Stimulated activated CD4-positive, alpha-beta T cell treated with anti-CD3 and anti-CD28 coated beads, Interleukin-2, amount 100 ng/mL, for 24 hours (primary cell): Measurements from ENCODE around the gene FFAR3.

ENCODE experiments used
- DNase-seq, 2 donors: peaks; one replicate each; pipeline ENCODE4 v3.0.0-alpha.2; 2020

Gene FFAR3, protein sequence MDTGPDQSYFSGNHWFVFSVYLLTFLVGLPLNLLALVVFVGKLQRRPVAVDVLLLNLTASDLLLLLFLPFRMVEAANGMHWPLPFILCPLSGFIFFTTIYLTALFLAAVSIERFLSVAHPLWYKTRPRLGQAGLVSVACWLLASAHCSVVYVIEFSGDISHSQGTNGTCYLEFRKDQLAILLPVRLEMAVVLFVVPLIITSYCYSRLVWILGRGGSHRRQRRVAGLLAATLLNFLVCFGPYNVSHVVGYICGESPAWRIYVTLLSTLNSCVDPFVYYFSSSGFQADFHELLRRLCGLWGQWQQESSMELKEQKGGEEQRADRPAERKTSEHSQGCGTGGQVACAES

DNA sequence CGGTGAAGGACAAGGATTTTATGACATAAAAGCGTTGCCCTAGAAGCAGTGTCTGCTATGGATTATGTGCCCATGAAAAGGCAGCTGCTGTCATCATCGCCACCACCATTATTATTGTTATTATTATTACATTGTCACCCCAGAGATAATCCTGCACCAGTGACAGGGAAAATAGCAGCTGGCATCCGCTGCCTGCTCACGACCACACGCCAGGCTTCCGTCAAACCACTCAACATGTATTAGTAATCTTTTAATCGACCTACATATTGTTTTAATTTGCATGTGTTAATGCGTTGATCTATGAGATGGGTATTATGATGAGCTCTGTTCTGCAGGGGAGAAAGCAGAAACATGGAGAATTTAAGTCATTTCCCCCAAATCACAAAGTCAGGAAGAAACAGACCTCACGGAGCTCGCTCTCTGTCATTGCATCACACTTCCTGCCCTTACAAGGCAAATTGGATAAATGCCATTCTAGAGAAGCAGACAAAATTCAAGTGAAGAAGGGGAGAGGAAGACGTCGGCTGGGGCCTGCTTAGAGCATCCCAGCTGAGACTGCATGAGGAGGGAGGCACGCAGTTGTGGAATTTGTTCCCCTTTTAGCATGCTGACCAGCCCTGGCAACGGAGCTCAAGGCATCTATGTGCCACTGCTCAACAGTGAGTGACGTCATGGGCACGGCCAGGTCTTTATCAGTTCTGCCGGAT, at the start of gene FFAR3:
TSS of gene FFAR3 (plus strand) at position 594 of the 707 bp plus-strand sequence. CDS start 431 bp downstream, outside the sequence.
- DNase-seq = peak in 1 of 2 donors; percentile 26

GRCh38 chr19:35308910-35309309, 49.4 kb upstream of the FFAR3 start:
- DNase-seq = no peak

DNA sequence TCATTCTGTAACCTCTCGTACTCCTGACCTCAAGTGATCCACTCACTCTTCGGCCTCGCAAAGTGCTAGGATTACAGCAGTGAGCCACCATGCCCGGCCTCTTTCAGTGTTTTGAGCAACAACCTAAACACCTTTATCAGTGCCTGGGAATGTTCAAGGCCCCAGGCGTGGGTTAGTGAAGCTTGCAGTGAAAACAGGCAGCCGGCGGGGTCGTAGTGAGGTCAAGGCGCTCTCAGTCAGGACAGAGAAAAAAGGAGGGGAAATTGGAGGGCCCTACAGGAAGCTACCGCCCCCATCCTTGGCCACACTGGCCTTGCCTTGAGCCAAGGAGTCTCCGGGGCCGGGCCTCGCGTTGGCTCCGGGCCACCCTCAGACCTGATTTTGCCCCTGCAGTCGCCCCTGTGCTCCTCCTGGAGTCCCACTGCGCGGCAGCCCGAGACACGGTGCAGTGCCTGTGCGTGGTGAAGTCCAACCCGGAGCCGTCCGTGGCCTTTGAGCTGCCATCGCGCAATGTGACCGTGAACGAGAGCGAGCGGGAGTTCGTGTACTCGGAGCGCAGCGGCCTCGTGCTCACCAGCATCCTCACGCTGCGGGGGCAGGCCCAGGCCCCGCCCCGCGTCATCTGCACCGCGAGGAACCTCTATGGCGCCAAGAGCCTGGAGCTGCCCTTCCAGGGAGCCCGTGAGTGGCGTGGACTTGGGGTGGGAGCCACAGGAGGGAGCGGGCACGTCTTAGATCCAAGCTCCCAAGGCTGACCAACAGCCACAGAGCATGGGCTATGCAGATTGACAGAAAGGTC, 48.6 kb upstream of the FFAR3 start:
- no peak for DNase-seq

DNA sequence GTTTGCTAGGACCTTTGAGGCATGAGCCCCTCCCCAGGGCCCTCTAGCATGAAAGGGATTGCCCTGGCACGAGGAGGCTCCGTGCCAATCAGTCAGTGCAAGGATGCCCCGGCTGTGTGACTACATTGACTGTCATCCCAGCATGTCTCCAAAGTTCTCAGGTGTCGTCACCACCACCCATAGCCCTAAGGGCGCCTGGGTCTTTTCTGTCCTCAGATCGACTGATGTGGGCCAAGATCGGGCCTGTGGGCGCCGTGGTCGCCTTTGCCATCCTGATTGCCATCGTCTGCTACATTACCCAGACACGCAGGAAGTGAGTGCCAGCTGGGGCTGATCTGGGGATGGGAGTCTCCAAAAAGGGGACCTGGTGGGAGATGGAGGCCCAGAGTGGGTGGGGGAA, 47.9 kb upstream of the FFAR3 start:
- no peak for DNase-seq

GRCh38 chr19:35310811-35311465, 47.3 kb upstream of the FFAR3 start:
- no peak for DNase-seq

DNA sequence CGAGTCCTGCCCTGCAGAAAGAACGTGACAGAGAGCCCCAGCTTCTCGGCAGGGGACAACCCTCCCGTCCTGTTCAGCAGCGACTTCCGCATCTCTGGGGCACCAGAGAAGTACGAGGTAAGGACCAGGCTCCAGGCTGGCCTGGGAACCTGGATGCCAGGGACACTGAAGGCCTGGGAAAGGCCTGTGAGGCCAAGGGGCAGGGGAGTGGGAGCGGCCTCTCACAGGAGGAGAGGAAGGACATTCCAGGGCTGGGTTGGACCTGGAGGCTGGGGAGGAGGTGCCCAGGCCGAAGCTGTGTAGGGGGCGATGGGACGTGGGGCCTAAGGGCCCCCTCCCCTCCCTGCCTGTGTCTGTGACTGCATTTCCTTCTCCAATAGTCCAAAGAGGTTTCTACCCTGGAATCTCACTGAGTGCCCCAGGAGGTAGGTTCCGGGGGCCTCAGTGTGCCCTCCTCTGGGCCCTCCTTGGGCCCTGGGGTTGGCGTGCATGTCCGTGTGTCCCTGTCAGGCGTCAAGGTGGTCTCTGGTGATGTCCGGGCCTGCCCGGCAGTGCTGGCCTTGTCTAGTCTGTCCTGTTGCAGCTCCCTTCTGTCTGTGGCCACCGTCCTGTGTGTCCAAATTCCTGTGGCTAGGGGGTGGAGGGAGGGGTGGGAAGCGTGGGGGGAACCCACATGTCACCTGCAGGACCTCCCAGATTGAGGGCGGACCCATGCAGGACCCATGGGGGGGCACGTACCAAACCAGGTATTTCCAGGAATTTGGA, 46.2 kb upstream of the FFAR3 start:
- no peak for DNase-seq

DNA sequence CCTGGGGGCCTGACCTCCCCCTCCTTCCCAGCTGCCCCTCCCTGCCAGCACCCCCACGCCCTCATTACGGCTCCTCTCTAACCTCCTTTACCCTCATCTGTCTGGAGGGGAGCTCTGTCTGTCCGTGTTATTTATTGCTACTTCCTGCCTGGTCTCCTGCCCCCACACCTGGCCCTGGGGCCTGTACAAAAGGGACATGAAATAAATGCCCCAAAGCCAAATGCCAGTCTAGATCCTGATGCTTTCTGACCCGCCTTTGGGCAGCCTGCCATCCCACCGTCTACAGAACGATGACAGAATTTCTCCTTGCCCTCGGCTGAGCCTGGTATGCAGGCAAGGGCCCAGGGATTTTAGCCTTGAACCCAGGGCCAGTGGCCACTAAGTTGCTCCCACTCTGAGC, 44.7 kb upstream of the FFAR3 start:
- no peak for DNase-seq

DNA sequence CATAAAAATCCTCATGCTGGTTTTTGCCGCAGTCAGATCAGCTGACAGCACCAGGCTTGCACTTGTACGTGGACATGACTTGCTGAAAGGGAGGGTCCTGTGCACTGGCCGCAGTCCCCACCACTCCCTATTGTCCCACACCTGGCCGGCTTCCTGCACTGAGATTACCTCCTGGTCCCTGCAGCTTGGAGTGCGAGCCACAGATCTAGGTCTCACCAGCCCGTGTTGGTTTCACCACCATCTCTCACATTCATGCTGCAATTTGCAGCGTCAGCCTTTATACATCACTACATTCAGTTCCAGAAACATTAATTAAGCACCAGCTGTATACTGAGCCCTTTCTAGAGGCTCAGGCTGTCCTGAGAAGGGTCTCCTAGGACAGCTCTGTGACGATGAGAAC, 44.2 kb upstream of the FFAR3 start:
- no peak for DNase-seq

DNA sequence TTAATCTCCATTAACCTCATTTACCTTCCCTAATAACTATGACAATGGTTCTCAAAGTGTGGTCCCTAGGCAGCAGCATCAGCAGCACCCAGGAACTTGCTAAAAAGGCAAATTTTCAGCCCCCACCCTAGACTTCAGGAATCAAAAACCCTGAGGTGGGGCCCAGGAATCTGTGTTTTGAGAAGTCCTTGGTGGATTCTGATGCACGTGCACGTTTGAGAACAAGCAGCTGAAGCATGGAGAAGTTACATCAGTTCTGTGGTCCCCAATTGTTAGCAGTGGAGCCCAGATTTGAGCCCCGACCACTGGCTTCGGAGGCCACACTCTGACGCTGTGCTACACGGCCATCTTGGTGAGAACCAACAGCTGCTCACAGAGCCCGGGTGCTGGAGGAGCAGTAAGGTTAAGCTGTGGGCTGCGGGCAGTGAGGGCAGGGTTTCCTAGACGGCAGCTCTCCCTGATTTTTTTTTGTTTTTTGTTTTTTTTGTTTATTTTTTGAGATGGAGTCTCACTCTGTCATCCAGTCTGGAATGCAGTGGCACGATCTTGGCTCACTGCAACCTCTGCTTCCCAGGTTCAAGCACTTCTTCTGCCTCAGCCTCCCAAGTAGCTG, 43.3 kb upstream of the FFAR3 start:
- no peak for DNase-seq

DNA sequence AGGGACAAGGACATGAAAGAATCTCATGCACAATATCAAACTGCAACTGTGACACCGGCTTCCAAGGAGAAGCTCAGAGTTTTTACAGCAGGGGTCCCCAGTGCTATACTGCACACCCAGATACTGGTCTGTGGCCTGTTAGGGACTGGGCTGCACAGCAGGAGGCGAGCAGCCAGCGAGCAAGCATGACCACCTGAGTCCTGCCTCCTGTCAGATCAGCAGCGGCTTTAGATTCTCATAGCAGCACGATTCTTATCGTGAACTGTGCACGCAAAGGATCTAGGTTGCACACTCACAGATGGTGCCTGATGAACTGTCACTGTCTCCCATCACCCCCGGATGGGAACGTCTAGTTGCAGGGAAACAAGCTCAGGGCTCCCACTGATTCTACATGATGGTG, 42.4 kb upstream of the FFAR3 start:
- no peak for DNase-seq

- DNase-seq = no peak
Measured at GRCh38 chr19:35316560-35316959, 41.7 kb upstream of the FFAR3 start.

GRCh38 chr19:35317464-35318043, 40.7 kb upstream of the FFAR3 start:
- no peak for DNase-seq

DNA sequence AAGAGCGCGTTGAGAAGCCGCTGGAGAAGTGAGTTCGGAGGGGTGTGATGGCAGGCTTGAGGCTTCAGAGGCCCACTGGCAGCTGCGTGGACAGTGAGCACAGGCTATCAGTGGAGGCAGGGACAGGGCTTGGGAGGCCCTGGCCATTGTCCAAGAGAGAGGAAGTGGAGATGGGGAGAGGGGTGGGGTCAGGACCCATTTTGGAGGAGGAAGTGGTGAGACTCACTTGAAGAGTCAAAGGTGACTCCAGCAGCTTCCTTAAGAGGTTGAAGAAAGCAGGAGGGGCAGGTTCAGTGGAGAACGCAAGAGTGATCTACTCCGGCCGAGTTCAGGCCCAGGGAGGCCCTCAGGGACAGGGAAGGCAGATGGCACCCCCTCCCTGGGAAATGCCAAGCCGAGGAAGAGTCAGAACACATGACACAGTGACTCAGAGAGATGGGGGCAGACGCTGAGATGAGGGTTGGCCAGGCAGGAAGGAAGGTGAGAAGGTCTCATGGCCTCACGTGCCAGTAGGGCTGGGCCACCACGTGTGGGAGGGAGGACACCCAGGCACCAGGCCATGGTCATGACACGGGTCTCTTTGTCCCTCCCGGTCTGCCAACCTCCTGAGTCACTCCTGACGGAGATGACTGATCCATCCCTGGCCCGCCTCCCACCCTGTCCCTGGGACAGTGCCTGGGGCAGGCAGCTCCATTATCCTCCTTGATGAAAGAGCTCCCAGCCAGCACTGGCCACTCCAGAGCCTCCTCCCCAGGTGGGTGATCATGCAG, 39.4 kb upstream of the FFAR3 start:
- no peak for DNase-seq

GRCh38 chr19:35320065-35320713, 38.1 kb upstream of the FFAR3 start:
- no peak for DNase-seq

GRCh38 chr19:35321291-35321690, 37.0 kb upstream of the FFAR3 start:
- DNase-seq = no peak

DNA sequence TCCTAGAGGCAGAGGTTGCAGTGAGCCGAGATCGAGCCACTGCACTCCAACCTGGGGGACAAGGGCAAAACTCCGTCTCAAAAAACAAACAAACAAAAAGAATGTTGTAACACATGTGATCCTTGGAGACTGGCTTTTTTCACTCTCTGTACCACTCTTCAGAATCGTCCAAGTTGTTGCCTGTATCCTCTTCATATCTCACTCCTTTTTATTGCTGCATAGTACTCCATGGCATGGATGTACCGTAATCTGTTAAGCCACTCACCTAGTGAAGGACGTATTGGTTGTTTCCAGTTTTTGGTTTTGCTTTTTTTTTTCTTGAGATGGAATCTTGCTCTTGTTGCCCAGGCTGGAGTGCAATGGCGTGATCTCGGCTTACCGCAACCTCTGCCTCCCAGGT, 36.2 kb upstream of the FFAR3 start:
- DNase-seq = no peak

GRCh38 chr19:35327642-35328041, 30.6 kb upstream of the FFAR3 start:
- no peak for DNase-seq

GRCh38 chr19:35328851-35329285, 29.4 kb upstream of the FFAR3 start, which contains the start of gene CD22:
TSS of gene CD22 (plus strand) at chr19:35329187. CDS start at chr19:35332041, 2,854 bp downstream.
- no peak for DNase-seq

- no peak for DNase-seq
Measured at GRCh38 chr19:35329323-35329722, 28.9 kb upstream of the FFAR3 start.

- DNase-seq = no peak
Measured at GRCh38 chr19:35330475-35330874, 27.8 kb upstream of the FFAR3 start.
